Activated CD8-positive, alpha-beta memory T cell treated with anti-CD3 and anti-CD28 coated beads, Interleukin-2, amount 50 U/mL, for 24 hours (primary cell): ENCODE measurements around the gene LBR.

Source experiments
- DNase-seq: peaks from one replicate; pipeline ENCODE4 v3.0.0-alpha.2; 2020; ENCODE audit errors: extremely low read depth

Gene LBR

GRCh38 chr1:225464851-225465792 is 37.3 kb upstream of the LBR start:
- DNase-seq: no peak

- DNase-seq: no peak
These were observed 35.1 kb upstream of the LBR start for GRCh38 chr1:225462714-225463574.

GRCh38 chr1:225462429-225462713 is 34.5 kb upstream of the LBR start:
- DNase-seq: no peak

GRCh38 chr1:225461533-225462428 is 33.9 kb upstream of the LBR start:
- DNase-seq: no peak

GRCh38 chr1:225460737-225461532 is 33.1 kb upstream of the LBR start:
- no peak for DNase-seq

- DNase-seq: no peak
These were observed 32.3 kb upstream of the LBR start for GRCh38 chr1:225460021-225460736.

- DNase-seq: no peak
These were observed 30.4 kb upstream of the LBR start for GRCh38 chr1:225458222-225458631.

- DNase-seq: peak; percentile 68
These were observed 26.9 kb upstream of the LBR start for GRCh38 chr1:225454733-225455132.

- no peak for DNase-seq
These were observed 26.2 kb upstream of the LBR start for GRCh38 chr1:225453797-225454648.

- DNase-seq: no peak
These were observed 24.1 kb upstream of the LBR start for GRCh38 chr1:225451840-225452515.

GRCh38 chr1:225451340-225451739 is 23.5 kb upstream of the LBR start:
- no peak for DNase-seq

GRCh38 chr1:225450491-225451191 is 22.8 kb upstream of the LBR start:
- no peak for DNase-seq

GRCh38 chr1:225449774-225450173 is 21.9 kb upstream of the LBR start:
- DNase-seq: no peak

- no peak for DNase-seq
These were observed 21.4 kb upstream of the LBR start for GRCh38 chr1:225449261-225449660.

- DNase-seq: no peak
These were observed 20.4 kb upstream of the LBR start for GRCh38 chr1:225448146-225448805.

- no peak for DNase-seq
These were observed 19.8 kb upstream of the LBR start for GRCh38 chr1:225447650-225448089.

- no peak for DNase-seq
These were observed 19.3 kb upstream of the LBR start for GRCh38 chr1:225446981-225447615.
